GM23338 (cell line): ENCODE measurements around the gene SIGLEC9. TPM values are rescaled to one million over a fixed set of nuclear protein-coding genes. Genes with fewer than 3 reads are reported as not detected.

ENCODE experiments used
- ATAC-seq: fragments of 200-7000 bp; cut with Tn5 transposase; 3 replicates; pipeline ENCODE4 v1.9.1; 2020
- DNase-seq: peaks from one replicate; pipeline ENCODE4 v3.0.0-alpha.2; 2015; ENCODE audit warnings: low spot score
- H2AFZ ChIP-seq: fragments of 200-600 bp; sonication (generic); 2 replicates; pipeline ENCODE4 v1.8.0; 2016; ENCODE audit warnings: antibody characterized with exemption, mild to moderate bottlenecking, moderate library complexity
- H3F3A ChIP-seq: fragments of 200-600 bp; sonication (generic); replicated peaks from 2 replicates; pipeline ENCODE4 v1.8.0; 2017; ENCODE audit warnings: antibody characterized with exemption, mixed run types, low read depth
- H3K27ac ChIP-seq: fragments of 200-600 bp; sonication (generic); 2 replicates; pipeline ENCODE4 v1.6.1; 2016; ENCODE audit warnings: low read depth
- H3K27me3 ChIP-seq: fragments of 200-600 bp; sonication (generic); 2 replicates; pipeline ENCODE4 v1.8.0; 2016; ENCODE audit warnings: mild to moderate bottlenecking, mixed run types, moderate library complexity; ENCODE audit not compliant: insufficient read depth
- H3K36me3 ChIP-seq: fragments of 200-600 bp; sonication (generic); 2 replicates; pipeline ENCODE4 v1.8.0; 2016; ENCODE audit warnings: mild to moderate bottlenecking; ENCODE audit not compliant: insufficient read depth
- H3K4me1 ChIP-seq: fragments of 200-600 bp; sonication (generic); 2 replicates; pipeline ENCODE4 v1.8.0; 2016; ENCODE audit warnings: mild to moderate bottlenecking, moderate library complexity; ENCODE audit not compliant: insufficient read depth
- H3K4me2 ChIP-seq: fragments of 200-600 bp; sonication (generic); 2 replicates; pipeline ENCODE4 v1.7.1; 2017; ENCODE audit warnings: mixed run types
- H3K4me3 ChIP-seq: fragments of 200-600 bp; sonication (generic); 2 replicates; pipeline ENCODE4 v1.6.1; 2016; ENCODE audit warnings: mixed run types
- H3K79me2 ChIP-seq: fragments of 200-600 bp; sonication (generic); replicated peaks from 2 replicates; pipeline ENCODE4 v1.8.0; 2017; ENCODE audit warnings: mild to moderate bottlenecking; ENCODE audit not compliant: insufficient read depth
- H3K9me2 ChIP-seq: fragments of 200-600 bp; sonication (generic); 2 replicates; pipeline ENCODE4 v1.8.0; 2017; ENCODE audit not compliant: insufficient read depth
- H4K20me1 ChIP-seq: fragments of 200-600 bp; sonication (generic); replicated peaks from 2 replicates; pipeline ENCODE4 v1.8.0; 2017; ENCODE audit warnings: mild to moderate bottlenecking; ENCODE audit not compliant: insufficient read depth
- H3K27ac Mint-ChIP-seq: 2 replicates; pipeline ENCODE4 v1.8.0; 2020; ENCODE audit warnings: inconsistent platforms, mild to moderate bottlenecking, moderate library complexity, mixed read lengths
- H3K27me3 Mint-ChIP-seq: 3 replicates; pipeline ENCODE4 v1.8.0; 2022; ENCODE audit warnings: low read depth, mild to moderate bottlenecking, moderate library complexity, mixed read lengths, inconsistent platforms; ENCODE audit not compliant: insufficient read depth, poor library complexity
- H3K36me3 Mint-ChIP-seq: 3 replicates; pipeline ENCODE4 v1.8.0; 2021; ENCODE audit warnings: low read depth, mild to moderate bottlenecking, inconsistent platforms, moderate library complexity, mixed read lengths
- H3K4me1 Mint-ChIP-seq: 3 replicates; pipeline ENCODE4 v1.8.0; 2020; ENCODE audit warnings: mild to moderate bottlenecking, inconsistent platforms, mixed read lengths
- H3K4me3 Mint-ChIP-seq: 3 replicates; pipeline ENCODE4 v1.8.0; 2021; ENCODE audit warnings: moderate library complexity, mild to moderate bottlenecking, inconsistent platforms, mixed read lengths
- H3K9me3 Mint-ChIP-seq: 3 replicates; pipeline ENCODE4 v1.8.0; 2020; ENCODE audit warnings: moderate library complexity, mild to moderate bottlenecking, inconsistent platforms, mixed read lengths
- CREB1 ChIP-seq: fragments of 250-450 bp; sonication (Bioruptor Pico); IDR thresholded peaks from 2 replicates; pipeline ENCODE4 v1.5.0; 2020; ENCODE audit warnings: low read depth, mild to moderate bottlenecking, moderate library complexity
- ETS1 ChIP-seq: IDR thresholded peaks from 2 replicates; pipeline ENCODE4 v1.6.1; 2016; ENCODE audit warnings: antibody characterized with exemption
- EZH2 ChIP-seq: fragments of 200-600 bp; sonication (generic); IDR thresholded peaks from one replicate; pipeline ENCODE4 v1.8.0; 2017; ENCODE audit warnings: antibody characterized with exemption, mild to moderate bottlenecking, low read depth; ENCODE audit not compliant: unreplicated experiment
- EZH2phosphoT487 ChIP-seq: fragments of 200-600 bp; sonication (generic); IDR thresholded peaks from one replicate; pipeline ENCODE4 v1.8.1; 2018; ENCODE audit warnings: antibody characterized with exemption; ENCODE audit not compliant: unreplicated experiment
- JUNB ChIP-seq: IDR thresholded peaks from one replicate; pipeline ENCODE4 v1.6.1; 2016; ENCODE audit warnings: antibody characterized with exemption; ENCODE audit not compliant: unreplicated experiment
- NANOG ChIP-seq: IDR thresholded peaks from 2 replicates; pipeline ENCODE4 v1.6.1; 2016; ENCODE audit warnings: antibody characterized with exemption, borderline replicate concordance
- POLR2AphosphoS5 ChIP-seq: IDR thresholded peaks from 2 replicates; pipeline ENCODE4 v1.6.1; 2016; ENCODE audit warnings: antibody characterized with exemption, low read depth
- STAT1 ChIP-seq: IDR thresholded peaks from one replicate; pipeline ENCODE4 v1.6.1; 2016; ENCODE audit warnings: antibody characterized with exemption; ENCODE audit not compliant: unreplicated experiment
- ZNF114 ChIP-seq: fragments of 250-450 bp; sonication (Bioruptor Pico); IDR thresholded peaks from 2 replicates; pipeline ENCODE4 v1.5.0; 2020; ENCODE audit warnings: mild to moderate bottlenecking, moderate library complexity
- ZNF331 ChIP-seq: fragments of 250-450 bp; sonication (Bioruptor Pico); IDR thresholded peaks from 2 replicates; pipeline ENCODE4 v1.5.0; 2020; ENCODE audit warnings: low read depth, mild to moderate bottlenecking, moderate library complexity
- ZNF462 ChIP-seq: fragments of 250-450 bp; sonication (Bioruptor Pico); IDR thresholded peaks from 2 replicates; pipeline ENCODE4 v1.5.0; 2020; ENCODE audit warnings: mild to moderate bottlenecking, moderate library complexity
- polyA plus RNA-seq: library from polyadenylated mRNA; unstranded; fragments of >200 nt; fragmentation: Nextera tagmentation; extraction: Ambion mirVana; gene quantifications from 2 replicates; pipeline ENCODE4 v1.2.1, GENCODE V29; 2016
- total RNA-seq: library from RNA; depleted of rRNA; stranded (reverse); fragments of >200 nt; shearing (Covaris generic); gene quantifications from 2 replicates; pipeline ENCODE4 v1.2.3, GENCODE V29; 2014
- TF ChIP-seq, protein P1 (sequence below), 2 experiments: fragments of 200-600 bp in 1 of 2; sonication (generic) in 1 of 2; conservative IDR thresholded peaks; 2 replicates each; pipeline versions ENCODE4 v1.5.1 to v1.6.1; 2016 to 2017; ENCODE audit warnings: antibody characterized with exemption in 2 of 2, low read depth in 2 of 2, mild to moderate bottlenecking in 2 of 2, moderate library complexity in 1 of 2
- TF ChIP-seq, protein P2 (sequence below): IDR thresholded peaks from one replicate; pipeline ENCODE4 v1.6.1; 2018; ENCODE audit warnings: antibody characterized with exemption; ENCODE audit not compliant: unreplicated experiment

Gene SIGLEC9
- total and polyA plus RNA-seq, 2 experiments from 2014 or later = not detected

DNA sequence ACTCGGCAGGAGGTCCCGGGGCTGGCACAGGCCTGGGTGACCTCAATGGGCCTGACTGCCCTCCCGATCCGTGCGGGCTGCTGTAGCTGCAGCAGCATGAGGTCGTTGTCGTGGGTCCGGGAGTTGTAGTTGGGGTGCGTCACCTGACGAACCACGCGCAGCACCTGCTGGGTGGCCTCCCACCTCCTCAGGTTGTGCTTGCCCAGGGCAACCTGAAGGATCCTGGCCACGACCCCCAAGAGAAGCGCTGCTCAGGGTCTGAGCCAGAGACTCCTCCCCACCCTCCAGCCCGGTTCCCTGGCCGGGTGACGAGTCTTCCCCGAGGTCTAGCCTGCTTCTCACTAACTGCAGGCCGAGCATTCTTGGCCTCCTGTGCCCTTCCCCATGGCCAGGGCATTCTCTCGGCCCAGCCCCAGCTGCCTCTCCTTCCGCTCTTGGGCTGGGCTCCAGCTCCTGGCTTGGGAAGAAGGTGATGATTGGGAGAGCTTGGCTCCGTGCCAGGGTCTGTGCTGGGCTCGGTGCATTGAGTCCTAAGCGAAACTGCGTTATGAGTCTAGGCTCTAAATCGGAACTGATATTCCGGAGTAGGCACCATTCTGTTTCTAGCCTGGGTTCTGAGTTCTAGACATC, 45.1 kb upstream of the SIGLEC9 start:
- no peak for ATAC-seq
- no peaks in the 10 kb centered on the region for H3K9me3 Mint-ChIP-seq
- TF ChIP-seq ETS1 (no peak), STAT1 (no peak), EZH2phosphoT487 (no peak), POLR2AphosphoS5 (no peak), ZNF331 (CRISPR knock-in tag) (no peak), CREB1 (CRISPR knock-in tag) (no peak), ZNF114 (CRISPR knock-in tag) (no peak), NANOG (no peak), EZH2 (no peak), JUNB (no peak), ZNF462 (CRISPR knock-in tag) (no peak)
- TF ChIP-seq, protein P1, sequence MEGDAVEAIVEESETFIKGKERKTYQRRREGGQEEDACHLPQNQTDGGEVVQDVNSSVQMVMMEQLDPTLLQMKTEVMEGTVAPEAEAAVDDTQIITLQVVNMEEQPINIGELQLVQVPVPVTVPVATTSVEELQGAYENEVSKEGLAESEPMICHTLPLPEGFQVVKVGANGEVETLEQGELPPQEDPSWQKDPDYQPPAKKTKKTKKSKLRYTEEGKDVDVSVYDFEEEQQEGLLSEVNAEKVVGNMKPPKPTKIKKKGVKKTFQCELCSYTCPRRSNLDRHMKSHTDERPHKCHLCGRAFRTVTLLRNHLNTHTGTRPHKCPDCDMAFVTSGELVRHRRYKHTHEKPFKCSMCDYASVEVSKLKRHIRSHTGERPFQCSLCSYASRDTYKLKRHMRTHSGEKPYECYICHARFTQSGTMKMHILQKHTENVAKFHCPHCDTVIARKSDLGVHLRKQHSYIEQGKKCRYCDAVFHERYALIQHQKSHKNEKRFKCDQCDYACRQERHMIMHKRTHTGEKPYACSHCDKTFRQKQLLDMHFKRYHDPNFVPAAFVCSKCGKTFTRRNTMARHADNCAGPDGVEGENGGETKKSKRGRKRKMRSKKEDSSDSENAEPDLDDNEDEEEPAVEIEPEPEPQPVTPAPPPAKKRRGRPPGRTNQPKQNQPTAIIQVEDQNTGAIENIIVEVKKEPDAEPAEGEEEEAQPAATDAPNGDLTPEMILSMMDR (conservative IDR thresholded peaks at IDR 0.05; ENCODE audit: low read depth in 2 of 2) = no peak
- TF ChIP-seq, protein P2, sequence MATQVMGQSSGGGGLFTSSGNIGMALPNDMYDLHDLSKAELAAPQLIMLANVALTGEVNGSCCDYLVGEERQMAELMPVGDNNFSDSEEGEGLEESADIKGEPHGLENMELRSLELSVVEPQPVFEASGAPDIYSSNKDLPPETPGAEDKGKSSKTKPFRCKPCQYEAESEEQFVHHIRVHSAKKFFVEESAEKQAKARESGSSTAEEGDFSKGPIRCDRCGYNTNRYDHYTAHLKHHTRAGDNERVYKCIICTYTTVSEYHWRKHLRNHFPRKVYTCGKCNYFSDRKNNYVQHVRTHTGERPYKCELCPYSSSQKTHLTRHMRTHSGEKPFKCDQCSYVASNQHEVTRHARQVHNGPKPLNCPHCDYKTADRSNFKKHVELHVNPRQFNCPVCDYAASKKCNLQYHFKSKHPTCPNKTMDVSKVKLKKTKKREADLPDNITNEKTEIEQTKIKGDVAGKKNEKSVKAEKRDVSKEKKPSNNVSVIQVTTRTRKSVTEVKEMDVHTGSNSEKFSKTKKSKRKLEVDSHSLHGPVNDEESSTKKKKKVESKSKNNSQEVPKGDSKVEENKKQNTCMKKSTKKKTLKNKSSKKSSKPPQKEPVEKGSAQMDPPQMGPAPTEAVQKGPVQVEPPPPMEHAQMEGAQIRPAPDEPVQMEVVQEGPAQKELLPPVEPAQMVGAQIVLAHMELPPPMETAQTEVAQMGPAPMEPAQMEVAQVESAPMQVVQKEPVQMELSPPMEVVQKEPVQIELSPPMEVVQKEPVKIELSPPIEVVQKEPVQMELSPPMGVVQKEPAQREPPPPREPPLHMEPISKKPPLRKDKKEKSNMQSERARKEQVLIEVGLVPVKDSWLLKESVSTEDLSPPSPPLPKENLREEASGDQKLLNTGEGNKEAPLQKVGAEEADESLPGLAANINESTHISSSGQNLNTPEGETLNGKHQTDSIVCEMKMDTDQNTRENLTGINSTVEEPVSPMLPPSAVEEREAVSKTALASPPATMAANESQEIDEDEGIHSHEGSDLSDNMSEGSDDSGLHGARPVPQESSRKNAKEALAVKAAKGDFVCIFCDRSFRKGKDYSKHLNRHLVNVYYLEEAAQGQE = no peak

More for the DNA sequence above, 45.1 kb upstream of the SIGLEC9 start:
- no peak overlapping the region for H3K4me3 ChIP-seq
- H3K4me1 ChIP-seq = peaks cover 6% of the 10 kb centered on the region; the same call in 1 of the 2 replicates
- H3K36me3 ChIP-seq = no peaks in the 10 kb centered on the region
- no peaks in the 10 kb centered on the region for H3K9me2 ChIP-seq
- H3K27me3 ChIP-seq = no peaks in the 10 kb centered on the region
- H2AFZ ChIP-seq = no peak overlapping the region
- no peak overlapping the region for H3K4me3 Mint-ChIP-seq
- H3K36me3 Mint-ChIP-seq = no peaks in the 10 kb centered on the region; the same call in 2 of the 3 replicates
- peaks cover 19% of the 10 kb centered on the region for H3K27me3 Mint-ChIP-seq
- peaks cover 24% of the 10 kb centered on the region for H3K4me1 Mint-ChIP-seq
- H3F3A ChIP-seq = no peaks in the 10 kb centered on the region
- no peaks in the 10 kb centered on the region for H4K20me1 ChIP-seq
- H3K4me2 ChIP-seq = no peak overlapping the region
- no peaks in the 10 kb centered on the region for H3K79me2 ChIP-seq
- H3K27ac ChIP-seq = no peak overlapping the region
- H3K27ac Mint-ChIP-seq = no peak overlapping the region
- no peak for DNase-seq
